Thyroid gland (tissue), 4 donors: Measurements from ENCODE around the gene RASGRP4.

Source experiments
- CTCF ChIP-seq, 6 experiments: fragments of 200-600 bp in 3 of 6; fragments of 450-650 bp in 3 of 6; sonication (generic) in 3 of 6; IDR thresholded peaks; one replicate each; pipeline ENCODE4 v1.5.1; 2016 to 2019; ENCODE audit warnings: antibody characterized with exemption in 6 of 6, mild to moderate bottlenecking in 2 of 6, inconsistent platforms in 1 of 6, moderate library complexity in 1 of 6
- POLR2A ChIP-seq, 2 donors: fragments of 450-650 bp; IDR thresholded peaks; one replicate each; pipeline ENCODE4 v1.6.1; 2017; ENCODE audit warnings: antibody characterized with exemption in 2 of 2, mild to moderate bottlenecking in 2 of 2, moderate library complexity in 1 of 2

GRCh38 chr19:38389101-38389925 lies 36.7 kb downstream of the RASGRP4 start:
- no peak for TF ChIP-seq CTCF (IDR thresholded peaks at IDR 0.05)
- TF ChIP-seq POLR2A (IDR thresholded peaks at IDR 0.05): no peak
